Measurements from ENCODE around the gene OPCML. TPM values are rescaled to one million over a fixed set of nuclear protein-coding genes. Genes with fewer than 3 reads are reported as not detected.

OPCML gene
- total RNA-seq, 2 experiments from 2014 or later, result not detected

DNA sequence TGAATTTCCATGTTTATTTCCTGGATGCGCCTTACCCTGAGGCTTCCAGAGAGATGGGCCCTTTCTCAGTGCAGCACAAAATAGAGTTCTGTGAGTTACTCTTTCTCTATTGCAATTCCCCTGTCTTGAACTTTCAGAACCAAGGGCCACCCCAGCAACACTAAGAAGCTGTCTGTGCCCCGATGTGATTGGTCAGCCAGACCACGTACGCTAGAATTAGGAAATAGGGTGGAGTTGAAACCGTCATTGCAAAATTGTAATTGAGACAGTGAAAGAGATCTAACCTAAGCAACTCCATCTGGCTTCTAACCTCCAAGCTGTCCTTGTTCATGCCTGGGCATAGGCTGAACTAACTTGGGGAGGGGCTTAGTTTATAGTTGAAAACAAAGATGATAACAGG is 981.3 kb downstream of the OPCML start:
- Mint-ChIP-seq H3K27me3 (no peaks in the 10 kb centered on the region), H3K9me3 (peaks cover 16% of the 10 kb centered on the region), H3K27ac (no peak overlapping the region), H3K36me3 (ENCODE audit: low read depth) (no peaks in the 10 kb centered on the region), H3K4me1 (no peaks in the 10 kb centered on the region), H3K4me3 (no peak overlapping the region)
- POLR2A ChIA-PET, result no interaction called here
- CTCF ChIA-PET, result no interaction called here
- DNase-seq, result no peak

- CTCF ChIA-PET, result no interaction called here
- POLR2A ChIA-PET, result no interaction called here
Measured at GRCh38 chr11:132549561-132549960, 982.7 kb downstream of the OPCML start.

GRCh38 chr11:132549001-132549400 is 983.3 kb downstream of the OPCML start:
- Mint-ChIP-seq H3K36me3 (ENCODE audit: low read depth) (no peaks in the 10 kb centered on the region), H3K27me3 (no peaks in the 10 kb centered on the region), H3K4me1 (no peaks in the 10 kb centered on the region), H3K4me3 (no peak overlapping the region), H3K9me3 (peaks cover 16% of the 10 kb centered on the region), H3K27ac (no peak overlapping the region)
- POLR2A ChIA-PET, result no interaction called here
- CTCF ChIA-PET, result no interaction called here
- no peak for DNase-seq

More at GRCh38 chr11:132549561-132549960, 982.7 kb downstream of the OPCML start:
- Mint-ChIP-seq H3K4me3 (no peak overlapping the region), H3K36me3 (ENCODE audit: low read depth) (no peaks in the 10 kb centered on the region), H3K27me3 (no peaks in the 10 kb centered on the region), H3K9me3 (peaks cover 16% of the 10 kb centered on the region), H3K4me1 (no peaks in the 10 kb centered on the region), H3K27ac (no peak overlapping the region)
- no peak for DNase-seq

DNA sequence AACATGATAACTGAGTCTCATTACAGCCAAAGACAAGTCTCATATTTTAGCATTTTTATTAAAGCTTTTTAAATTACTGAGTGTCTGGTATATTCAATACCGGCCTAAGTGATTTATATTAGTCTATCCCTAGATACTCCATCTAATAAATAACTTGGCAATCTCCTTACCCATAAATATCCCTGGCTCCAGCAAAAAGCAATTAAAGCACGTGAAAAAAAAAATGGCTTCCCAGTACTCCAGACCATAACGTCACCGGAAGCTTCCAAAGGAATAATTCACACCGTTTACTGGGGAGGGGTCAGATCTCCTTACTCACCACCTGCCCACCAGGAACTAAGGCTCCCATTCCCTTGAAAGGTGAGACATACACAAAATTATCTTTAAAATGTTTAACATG is 988.3 kb downstream of the OPCML start:
- H3K36me3 Mint-ChIP-seq (ENCODE audit: low read depth), result no peaks in the 10 kb centered on the region
- no peaks in the 10 kb centered on the region for H3K4me1 Mint-ChIP-seq
- ChIA-PET CTCF (no interaction called here), POLR2A (no interaction called here)
- peaks cover 9% of the 10 kb centered on the region for H3K9me3 Mint-ChIP-seq
- DNase-seq, result no peak
- H3K27me3 Mint-ChIP-seq, result no peaks in the 10 kb centered on the region
- H3K4me3 Mint-ChIP-seq, result no peak overlapping the region
- no peak overlapping the region for H3K27ac Mint-ChIP-seq

- H3K27ac Mint-ChIP-seq, result no peak overlapping the region
- H3K4me3 Mint-ChIP-seq, result no peak overlapping the region
- CTCF ChIA-PET, result no interaction called here
- POLR2A ChIA-PET, result no interaction called here
- H3K36me3 Mint-ChIP-seq (ENCODE audit: low read depth), result no peaks in the 10 kb centered on the region
- H3K9me3 Mint-ChIP-seq, result peaks cover 2% of the 10 kb centered on the region
- no peak for DNase-seq
- no peaks in the 10 kb centered on the region for H3K4me1 Mint-ChIP-seq
- H3K27me3 Mint-ChIP-seq, result no peaks in the 10 kb centered on the region
Measured at GRCh38 chr11:132541794-132542193, 990.5 kb downstream of the OPCML start.

- no peak for DNase-seq
- H3K4me1 Mint-ChIP-seq, result no peaks in the 10 kb centered on the region
- no peaks in the 10 kb centered on the region for H3K36me3 Mint-ChIP-seq (ENCODE audit: low read depth)
- ChIA-PET CTCF (no interaction called here), POLR2A (no interaction called here)
- no peaks in the 10 kb centered on the region for H3K9me3 Mint-ChIP-seq
- H3K27me3 Mint-ChIP-seq, result no peaks in the 10 kb centered on the region
- H3K4me3 Mint-ChIP-seq, result no peak overlapping the region
- no peak overlapping the region for H3K27ac Mint-ChIP-seq
Measured at GRCh38 chr11:132540581-132540980, 991.7 kb downstream of the OPCML start.

GRCh38 chr11:132539590-132540368 is 992.5 kb downstream of the OPCML start:
- H3K4me1 Mint-ChIP-seq, result no peaks in the 10 kb centered on the region
- no peak overlapping the region for H3K4me3 Mint-ChIP-seq
- no peak for DNase-seq
- ChIA-PET POLR2A (no interaction called here), CTCF (no interaction called here)
- no peaks in the 10 kb centered on the region for H3K9me3 Mint-ChIP-seq
- H3K27ac Mint-ChIP-seq, result no peak overlapping the region
- H3K27me3 Mint-ChIP-seq, result no peaks in the 10 kb centered on the region
- no peaks in the 10 kb centered on the region for H3K36me3 Mint-ChIP-seq (ENCODE audit: low read depth)

- H3K4me1 Mint-ChIP-seq, result no peaks in the 10 kb centered on the region
- H3K27me3 Mint-ChIP-seq, result no peaks in the 10 kb centered on the region
- ChIA-PET POLR2A (no interaction called here), CTCF (no interaction called here)
- H3K9me3 Mint-ChIP-seq, result no peaks in the 10 kb centered on the region
- DNase-seq, result no peak
- no peaks in the 10 kb centered on the region for H3K36me3 Mint-ChIP-seq (ENCODE audit: low read depth)
- no peak overlapping the region for H3K27ac Mint-ChIP-seq
- no peak overlapping the region for H3K4me3 Mint-ChIP-seq
Measured at GRCh38 chr11:132538642-132539041, 993.7 kb downstream of the OPCML start.

- Mint-ChIP-seq H3K4me3 (no peak overlapping the region), H3K27ac (no peak overlapping the region)
- CTCF ChIA-PET, result no interaction called here
Measured at GRCh38 chr11:132535830-132536229, 996.5 kb downstream of the OPCML start.

DNA sequence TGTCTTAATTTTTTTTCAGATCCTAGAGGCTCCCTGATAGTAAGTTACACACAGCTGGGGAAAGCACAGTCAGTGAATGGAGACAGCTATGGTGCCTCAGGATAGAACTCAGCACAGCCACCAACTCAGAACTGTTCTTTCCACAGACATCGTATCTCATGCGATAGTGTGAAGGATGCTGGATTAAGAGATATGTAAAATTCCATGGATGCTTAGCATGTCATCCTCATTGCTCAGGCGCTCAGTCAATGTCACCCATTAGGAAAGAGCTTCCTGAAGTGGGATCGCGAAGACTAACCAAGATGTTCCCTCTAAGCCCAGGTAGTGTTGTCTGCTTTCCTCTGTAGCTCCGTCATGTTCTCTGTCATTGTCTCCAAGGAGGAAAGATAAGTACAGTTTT is 1000.4 kb downstream of the OPCML start:
- CTCF ChIA-PET, result no interaction called here
- H3K4me1 Mint-ChIP-seq, result no peaks in the 10 kb centered on the region

More at GRCh38 chr11:132535830-132536229, 996.5 kb downstream of the OPCML start:
- no peaks in the 10 kb centered on the region for H3K36me3 Mint-ChIP-seq (ENCODE audit: low read depth)
- no peaks in the 10 kb centered on the region for H3K27me3 Mint-ChIP-seq
- no peak for DNase-seq
- no peaks in the 10 kb centered on the region for H3K4me1 Mint-ChIP-seq
- H3K9me3 Mint-ChIP-seq, result no peaks in the 10 kb centered on the region
- POLR2A ChIA-PET, result no interaction called here

DNA sequence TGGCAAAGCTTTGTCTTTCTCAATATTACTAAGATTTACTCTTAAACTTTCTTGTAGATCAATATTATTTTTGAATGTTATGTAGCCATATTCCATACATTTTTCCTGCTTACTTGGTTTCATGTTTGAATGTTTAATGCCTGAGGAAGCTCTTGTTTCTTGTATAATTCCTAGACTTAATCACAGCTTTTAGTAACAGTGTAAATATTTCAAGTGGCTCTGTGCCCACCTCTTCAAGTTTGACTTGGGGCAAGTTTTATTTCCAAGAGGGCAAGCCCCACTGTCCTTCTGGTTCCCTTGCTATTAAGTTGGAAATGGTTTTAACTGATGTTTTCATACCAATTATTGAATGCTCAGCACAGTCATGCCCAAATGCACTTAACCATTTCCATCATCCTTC is 1004.1 kb downstream of the OPCML start:
- POLR2A ChIA-PET, result no interaction called here
- Mint-ChIP-seq H3K27ac (no peak overlapping the region), H3K36me3 (ENCODE audit: low read depth) (no peaks in the 10 kb centered on the region), H3K9me3 (no peaks in the 10 kb centered on the region), H3K27me3 (no peaks in the 10 kb centered on the region), H3K4me1 (no peaks in the 10 kb centered on the region), H3K4me3 (no peak overlapping the region)
- CTCF ChIA-PET, result no interaction called here
- no peak for DNase-seq

More for the DNA sequence above, 1000.4 kb downstream of the OPCML start:
- H3K27me3 Mint-ChIP-seq, result no peaks in the 10 kb centered on the region
- POLR2A ChIA-PET, result no interaction called here
- no peak overlapping the region for H3K27ac Mint-ChIP-seq
- no peak overlapping the region for H3K4me3 Mint-ChIP-seq
- H3K9me3 Mint-ChIP-seq, result no peaks in the 10 kb centered on the region
- H3K36me3 Mint-ChIP-seq (ENCODE audit: low read depth), result no peaks in the 10 kb centered on the region
- DNase-seq, result no peak

DNA sequence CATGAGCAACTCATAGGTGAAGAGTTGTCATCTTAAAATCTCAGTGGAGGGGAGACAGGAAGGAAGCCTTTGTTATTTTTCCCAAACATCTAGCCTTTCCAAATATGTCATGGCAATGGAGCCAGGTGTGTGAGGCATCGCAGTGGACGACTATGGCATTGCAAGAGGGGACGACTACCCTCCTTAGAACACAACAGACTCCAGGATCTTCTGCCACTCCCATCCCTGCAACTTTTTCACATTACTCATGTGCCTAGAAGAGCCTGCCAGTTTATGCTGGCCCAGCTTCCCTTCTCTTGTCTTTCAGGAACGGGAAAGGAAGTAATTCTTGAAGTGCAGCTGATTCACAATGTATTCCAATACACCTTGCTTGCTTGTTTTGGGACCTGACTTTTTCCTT is 1008.4 kb downstream of the OPCML start:
- no peaks in the 10 kb centered on the region for H3K27me3 Mint-ChIP-seq
- no peak overlapping the region for H3K4me3 Mint-ChIP-seq
- CTCF ChIA-PET, result no interaction called here
- POLR2A ChIA-PET, result no interaction called here
- H3K36me3 Mint-ChIP-seq (ENCODE audit: low read depth), result no peaks in the 10 kb centered on the region
- no peaks in the 10 kb centered on the region for H3K9me3 Mint-ChIP-seq
- DNase-seq, result no peak
- H3K27ac Mint-ChIP-seq, result no peak overlapping the region
- no peaks in the 10 kb centered on the region for H3K4me1 Mint-ChIP-seq

DNA sequence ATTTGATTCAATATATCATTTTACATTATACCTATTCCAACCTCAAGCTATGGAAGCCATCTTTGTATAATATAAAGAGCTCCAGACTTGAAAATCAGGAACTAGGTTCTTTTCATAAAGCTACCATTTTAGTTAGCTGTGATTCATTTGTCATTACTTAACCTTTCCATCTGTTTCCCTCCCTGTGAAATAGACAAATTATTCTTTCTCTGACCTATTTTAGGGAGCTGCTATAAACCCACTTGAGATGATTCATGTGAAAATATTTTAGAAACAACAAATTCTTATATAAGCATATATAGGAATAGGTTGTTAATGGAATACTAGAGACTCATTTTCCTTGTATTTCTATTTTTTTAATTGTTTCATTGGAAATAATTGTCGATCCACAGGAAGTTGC is 1012.1 kb downstream of the OPCML start:
- H3K27ac Mint-ChIP-seq, result no peak overlapping the region
- no peak for DNase-seq
- no peaks in the 10 kb centered on the region for H3K4me1 Mint-ChIP-seq
- ChIA-PET CTCF (no interaction called here), POLR2A (no interaction called here)
- H3K9me3 Mint-ChIP-seq, result peaks cover 3% of the 10 kb centered on the region
- H3K4me3 Mint-ChIP-seq, result no peak overlapping the region
- no peaks in the 10 kb centered on the region for H3K36me3 Mint-ChIP-seq (ENCODE audit: low read depth)
- H3K27me3 Mint-ChIP-seq, result no peaks in the 10 kb centered on the region

GRCh38 chr11:132519241-132519815 is 1013.0 kb downstream of the OPCML start:
- Mint-ChIP-seq H3K4me1 (no peaks in the 10 kb centered on the region), H3K9me3 (peaks cover 3% of the 10 kb centered on the region), H3K36me3 (ENCODE audit: low read depth) (no peaks in the 10 kb centered on the region), H3K27me3 (no peaks in the 10 kb centered on the region), H3K27ac (no peak overlapping the region), H3K4me3 (no peak overlapping the region)
- DNase-seq, result no peak
- CTCF ChIA-PET, result no interaction called here
- POLR2A ChIA-PET, result no interaction called here

Data from activated CD4-positive, alpha-beta memory T cell treated with anti-CD3 and anti-CD28 coated beads, Interleukin-2, amount 10 ng/mL, durations not matched to agents 7 days and 5 days (primary cell).